Neural cell (in vitro differentiated cells): ENCODE results near the gene ARFRP1. TPM values are rescaled to one million over a fixed set of nuclear protein-coding genes. Genes with fewer than 3 reads are reported as not detected.

Source experiments
- H2AFZ ChIP-seq: fragments of 200-600, 300-800 bp; sonication (generic), shearing (Covaris generic); 2 replicates; pipeline ENCODE4 v1.6.0; 2014; ENCODE audit warnings: low read depth, mild to moderate bottlenecking, antibody characterized with exemption, low read length, moderate library complexity
- H3F3A ChIP-seq: fragments of 200-600 bp; shearing (Covaris generic); 2 replicates; pipeline ENCODE4 v1.6.1; 2016; ENCODE audit warnings: mild to moderate bottlenecking, moderate library complexity, mixed read lengths, antibody characterized with exemption, low read length; ENCODE audit not compliant: insufficient read depth, poor library complexity, severe bottlenecking
- H3K27ac ChIP-seq: fragments of 200-600, 300-800 bp; sonication (generic), shearing (Covaris generic); 2 replicates; pipeline ENCODE4 v1.5.1; 2014; ENCODE audit warnings: mild to moderate bottlenecking, low read length, moderate library complexity
- H3K27me3 ChIP-seq: fragments of 300-800, 200-600 bp; sonication (generic), shearing (Covaris generic); 2 replicates; pipeline ENCODE4 v1.6.0; 2014; ENCODE audit warnings: mild to moderate bottlenecking, low read depth, low read length, moderate library complexity; ENCODE audit not compliant: insufficient read depth
- H3K36me3 ChIP-seq: fragments of 300-800, 200-600 bp; sonication (generic), shearing (Covaris generic); 2 replicates; pipeline ENCODE4 v1.5.1; 2014; ENCODE audit warnings: mild to moderate bottlenecking, antibody characterized with exemption, low read length, moderate library complexity; ENCODE audit not compliant: insufficient read depth
- H3K4me2 ChIP-seq: fragments of 300-800, 200-600 bp; sonication (generic), shearing (Covaris generic); 2 replicates; pipeline ENCODE4 v1.6.0; 2014; ENCODE audit warnings: mild to moderate bottlenecking, low read length
- H3K4me3 ChIP-seq: fragments of 300-800, 200-600 bp; sonication (generic), shearing (Covaris generic); 2 replicates; pipeline ENCODE4 v1.5.1; 2014; ENCODE audit warnings: mild to moderate bottlenecking, low read length, moderate library complexity
- H3K79me2 ChIP-seq: fragments of 200-600 bp; shearing (Covaris generic); replicated peaks from 2 replicates; pipeline ENCODE4 v1.6.0; 2014; ENCODE audit warnings: mild to moderate bottlenecking, low read length, moderate library complexity; ENCODE audit not compliant: insufficient read depth
- H3K9ac ChIP-seq: fragments of 300-800, 200-600 bp; sonication (generic), shearing (Covaris generic); 2 replicates; pipeline ENCODE4 v1.6.1; 2016; ENCODE audit warnings: mild to moderate bottlenecking, low read length, mixed read lengths
- H3K9me2 ChIP-seq: fragments of 200-600 bp; shearing (Covaris generic); 2 replicates; pipeline ENCODE4 v1.6.1; 2016; ENCODE audit warnings: mild to moderate bottlenecking, low read length, mixed read lengths; ENCODE audit not compliant: insufficient read depth
- H3K9me3 ChIP-seq: fragments of 200-600, 300-800 bp; sonication (generic), shearing (Covaris generic); 2 replicates; pipeline ENCODE4 v1.6.1; 2016; ENCODE audit warnings: mild to moderate bottlenecking, mixed run types, low read length, moderate library complexity, mixed read lengths
- H4K20me1 ChIP-seq: fragments of 200-600 bp; shearing (Covaris generic); 2 replicates; pipeline ENCODE4 v1.6.1; 2016; ENCODE audit warnings: mild to moderate bottlenecking, mixed run types; ENCODE audit not compliant: insufficient read depth
- CTCF ChIP-seq: fragments of 450-650 bp; IDR thresholded peaks from 2 replicates; pipeline ENCODE4 v1.5.1; 2014; ENCODE audit warnings: antibody characterized with exemption, mild to moderate bottlenecking, moderate library complexity; ENCODE audit not compliant: poor library complexity, severe bottlenecking
- EP300 ChIP-seq: fragments of 450-650 bp; conservative IDR thresholded peaks from 2 replicates; pipeline ENCODE4 v1.6.1; 2014; ENCODE audit warnings: antibody characterized with exemption, mild to moderate bottlenecking, moderate library complexity; ENCODE audit not compliant: poor library complexity, severe bottlenecking
- EZH2 ChIP-seq: fragments of 200-600, 300-800 bp; shearing (Covaris generic), sonication (generic); IDR thresholded peaks from 2 replicates; pipeline ENCODE4 v1.6.1; 2014; ENCODE audit warnings: antibody characterized with exemption, low read length, borderline replicate concordance, mild to moderate bottlenecking; ENCODE audit not compliant: insufficient read depth, poor library complexity, severe bottlenecking
- MXI1 ChIP-seq: fragments of 450-650 bp; conservative IDR thresholded peaks from 2 replicates; pipeline ENCODE4 v1.6.1; 2014; ENCODE audit warnings: antibody characterized with exemption, mild to moderate bottlenecking; ENCODE audit not compliant: poor library complexity, severe bottlenecking
- POLR2AphosphoS5 ChIP-seq: IDR thresholded peaks from 2 replicates; pipeline ENCODE4 v1.6.1; 2012
- RAD21 ChIP-seq: fragments of 450-650 bp; conservative IDR thresholded peaks from 2 replicates; pipeline ENCODE4 v1.6.1; 2014; ENCODE audit warnings: antibody characterized with exemption, mild to moderate bottlenecking, moderate library complexity
- SMC3 ChIP-seq: fragments of 450-650 bp; conservative IDR thresholded peaks from 2 replicates; pipeline ENCODE4 v1.6.1; 2014; ENCODE audit warnings: antibody characterized with exemption, mild to moderate bottlenecking, moderate library complexity; ENCODE audit not compliant: poor library complexity
- TAF1 ChIP-seq: IDR thresholded peaks from 2 replicates; pipeline ENCODE4 v1.6.1; 2012; ENCODE audit warnings: low read depth
- polyA plus RNA-seq: library from polyadenylated mRNA; depleted of rRNA; stranded (reverse); fragments of >200 nt; gene quantifications from 2 replicates; pipeline ENCODE4 v1.2.3, GENCODE V29; 2014
- TF ChIP-seq, protein P1 (sequence below): IDR thresholded peaks from 2 replicates; pipeline ENCODE4 v1.6.1; 2012; ENCODE audit warnings: borderline replicate concordance

Gene ARFRP1
- polyA plus RNA-seq, 1 donor from 2014 or later: 70.9 TPM

DNA sequence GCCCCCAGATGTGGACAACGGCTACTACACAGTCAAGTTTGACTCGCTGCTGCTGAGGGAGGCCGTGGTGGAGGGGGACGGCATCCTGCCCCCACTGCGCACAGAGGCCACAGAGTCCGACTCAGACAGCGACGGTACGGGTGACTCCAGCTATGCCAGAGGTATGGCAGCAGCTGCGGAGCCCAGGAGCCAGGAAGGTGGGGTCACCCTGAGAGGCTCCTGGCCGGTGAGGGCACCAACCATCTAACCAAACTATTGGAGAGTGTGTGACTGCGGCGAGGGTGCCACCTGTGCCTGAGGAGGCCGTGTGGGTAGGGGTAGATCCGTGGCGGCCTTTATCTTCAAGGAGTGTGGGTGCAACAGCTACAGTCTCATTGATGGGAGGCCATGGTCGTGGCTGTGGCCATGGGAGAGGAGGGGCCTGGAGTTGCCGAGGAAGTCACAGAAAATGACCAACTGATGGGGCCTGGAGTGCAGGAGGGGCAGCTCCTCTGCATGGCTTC lies 25.9 kb upstream of the ARFRP1 start:
- Histone ChIP-seq H2AFZ (no peak overlapping the region), H3K4me3 (no peak overlapping the region), H4K20me1 (no peaks in the 10 kb centered on the region), H3K27me3 (no peaks in the 10 kb centered on the region), H3K9me3 (no peaks in the 10 kb centered on the region), H3K9ac (no peak overlapping the region), H3F3A (no peaks in the 10 kb centered on the region), H3K27ac (no peak overlapping the region), H3K4me2 (no peak overlapping the region), H3K36me3 (no peaks in the 10 kb centered on the region), H3K79me2 (no peaks in the 10 kb centered on the region), H3K9me2 (no peaks in the 10 kb centered on the region)
- TF ChIP-seq TAF1: no peak
- no peak for TF ChIP-seq EP300
- no peak for TF ChIP-seq POLR2AphosphoS5
- TF ChIP-seq EZH2: no peak
- no peak for TF ChIP-seq CTCF
- TF ChIP-seq, protein P1, sequence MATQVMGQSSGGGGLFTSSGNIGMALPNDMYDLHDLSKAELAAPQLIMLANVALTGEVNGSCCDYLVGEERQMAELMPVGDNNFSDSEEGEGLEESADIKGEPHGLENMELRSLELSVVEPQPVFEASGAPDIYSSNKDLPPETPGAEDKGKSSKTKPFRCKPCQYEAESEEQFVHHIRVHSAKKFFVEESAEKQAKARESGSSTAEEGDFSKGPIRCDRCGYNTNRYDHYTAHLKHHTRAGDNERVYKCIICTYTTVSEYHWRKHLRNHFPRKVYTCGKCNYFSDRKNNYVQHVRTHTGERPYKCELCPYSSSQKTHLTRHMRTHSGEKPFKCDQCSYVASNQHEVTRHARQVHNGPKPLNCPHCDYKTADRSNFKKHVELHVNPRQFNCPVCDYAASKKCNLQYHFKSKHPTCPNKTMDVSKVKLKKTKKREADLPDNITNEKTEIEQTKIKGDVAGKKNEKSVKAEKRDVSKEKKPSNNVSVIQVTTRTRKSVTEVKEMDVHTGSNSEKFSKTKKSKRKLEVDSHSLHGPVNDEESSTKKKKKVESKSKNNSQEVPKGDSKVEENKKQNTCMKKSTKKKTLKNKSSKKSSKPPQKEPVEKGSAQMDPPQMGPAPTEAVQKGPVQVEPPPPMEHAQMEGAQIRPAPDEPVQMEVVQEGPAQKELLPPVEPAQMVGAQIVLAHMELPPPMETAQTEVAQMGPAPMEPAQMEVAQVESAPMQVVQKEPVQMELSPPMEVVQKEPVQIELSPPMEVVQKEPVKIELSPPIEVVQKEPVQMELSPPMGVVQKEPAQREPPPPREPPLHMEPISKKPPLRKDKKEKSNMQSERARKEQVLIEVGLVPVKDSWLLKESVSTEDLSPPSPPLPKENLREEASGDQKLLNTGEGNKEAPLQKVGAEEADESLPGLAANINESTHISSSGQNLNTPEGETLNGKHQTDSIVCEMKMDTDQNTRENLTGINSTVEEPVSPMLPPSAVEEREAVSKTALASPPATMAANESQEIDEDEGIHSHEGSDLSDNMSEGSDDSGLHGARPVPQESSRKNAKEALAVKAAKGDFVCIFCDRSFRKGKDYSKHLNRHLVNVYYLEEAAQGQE: no peak
- no peak for TF ChIP-seq SMC3
- TF ChIP-seq MXI1: no peak
- no peak for TF ChIP-seq RAD21

GRCh38 chr20:63733117-63733516 lies 25.3 kb upstream of the ARFRP1 start:
- no peak overlapping the region for H3K27ac ChIP-seq
- no peaks in the 10 kb centered on the region for H3K27me3 ChIP-seq
- H3K36me3 ChIP-seq: no peaks in the 10 kb centered on the region
- no peaks in the 10 kb centered on the region for H4K20me1 ChIP-seq
- no peaks in the 10 kb centered on the region for H3K79me2 ChIP-seq
- H3F3A ChIP-seq: no peaks in the 10 kb centered on the region
- H2AFZ ChIP-seq: no peak overlapping the region
- no peak overlapping the region for H3K4me2 ChIP-seq
- TF ChIP-seq EP300: no peak
- no peak for TF ChIP-seq CTCF
- no peak for TF ChIP-seq EZH2
- TF ChIP-seq, protein P1: no peak
- TF ChIP-seq RAD21: no peak
- TF ChIP-seq MXI1: no peak
- no peak for TF ChIP-seq SMC3
- no peak for TF ChIP-seq TAF1
- TF ChIP-seq POLR2AphosphoS5: no peak
- H3K9ac ChIP-seq: no peak overlapping the region
- H3K9me2 ChIP-seq: no peaks in the 10 kb centered on the region
- no peak overlapping the region for H3K4me3 ChIP-seq
- no peaks in the 10 kb centered on the region for H3K9me3 ChIP-seq
